HEK293 (cell line): ENCODE data around the gene OR2A12.
"Not testable (repeated sequence)": the region's sequence is repeated elsewhere in the genome, so short reads cannot be mapped to it uniquely, and the experiment has no call there.

Experiments
- CTCF ChIA-PET: fragments of 350-600 bp; formaldehyde crosslinking; extraction: SDS; loops from one replicate; lab custom pipeline; 2021; ENCODE audit warnings: antibody characterized with exemption; lab: Yijun Ruan, JAX
- POLR2A ChIA-PET: fragments of 300-600 bp; formaldehyde crosslinking; extraction: SDS; loops from one replicate; lab custom pipeline; 2020; ENCODE audit warnings: antibody characterized with exemption, inconsistent platforms; lab: Yijun Ruan, JAX
- H3K27ac ChIP-seq: fragments of 200-500 bp; sonication (Bioruptor generic); 2 replicates; pipeline ENCODE4 v1.5.1; 2014; ENCODE audit warnings: low read depth, low read length, control low read depth, inconsistent platforms; ENCODE audit errors: extremely low read depth
- H3K36me3 ChIP-seq, 2 experiments: fragments of 200-500 bp in 1 of 2; sonication (Bioruptor generic) in 1 of 2; 1 replicate in 1 of 2; 2 replicates in 1 of 2; pipeline ENCODE4 v1.5.1; 2014 to 2017; ENCODE audit warnings: inconsistent platforms in 2 of 2, low read length in 2 of 2; ENCODE audit not compliant: control insufficient read depth in 2 of 2, insufficient read depth in 1 of 2
- H3K4me1 ChIP-seq: fragments of 200-500 bp; sonication (Bioruptor generic); 2 replicates; pipeline ENCODE4 v1.5.1; 2014; ENCODE audit warnings: mild to moderate bottlenecking, low read length, inconsistent platforms; ENCODE audit not compliant: control insufficient read depth, insufficient read depth
- H3K4me3 ChIP-seq: 2 replicates; pipeline ENCODE4 v1.5.1; 2011; ENCODE audit warnings: low read depth, mild to moderate bottlenecking, control low read depth, low read length, moderate library complexity
- H3K9me3 ChIP-seq: fragments of 200-500 bp; sonication (Bioruptor generic); 2 replicates; pipeline ENCODE4 v1.5.1; 2014; ENCODE audit warnings: low read depth, low read length, inconsistent platforms; ENCODE audit not compliant: control insufficient read depth, insufficient read depth
- CTCF ChIP-seq: fragments of 450-650 bp; formaldehyde crosslinking; IDR thresholded peaks from 2 replicates; pipeline ENCODE4 v1.5.1; 2016; ENCODE audit warnings: missing biosample characterization, missing genetic modification characterization
- GLIS1 ChIP-seq: fragments of 450-650 bp; formaldehyde crosslinking; IDR thresholded peaks from 2 replicates; pipeline ENCODE4 v1.5.1; 2016; ENCODE audit warnings: missing biosample characterization, missing genetic modification characterization
- PBX3 ChIP-seq: sonication (generic); formaldehyde crosslinking; IDR thresholded peaks from 2 replicates; pipeline ENCODE4 v1.8.1; 2022; ENCODE audit warnings: mild to moderate bottlenecking, moderate library complexity, missing genetic modification reagents
- SCRT1 ChIP-seq: fragments of 450-650 bp; formaldehyde crosslinking; IDR thresholded peaks from 2 replicates; pipeline ENCODE4 v1.5.1; 2016; ENCODE audit warnings: missing biosample characterization, missing genetic modification characterization, borderline replicate concordance
- SCRT2 ChIP-seq: fragments of 450-650 bp; formaldehyde crosslinking; IDR thresholded peaks from 2 replicates; pipeline ENCODE4 v1.5.1; 2016; ENCODE audit warnings: missing biosample characterization, missing genetic modification characterization
- SP3 ChIP-seq: fragments of 450-650 bp; formaldehyde crosslinking; IDR thresholded peaks from 2 replicates; pipeline ENCODE4 v1.5.1; 2016; ENCODE audit warnings: missing biosample characterization, missing genetic modification characterization
- ZEB2 ChIP-seq: fragments of 450-650 bp; formaldehyde crosslinking; IDR thresholded peaks from 2 replicates; pipeline ENCODE4 v1.5.1; 2016; ENCODE audit warnings: missing biosample characterization, missing genetic modification characterization
- ZNF10 ChIP-seq: fragments of 450-650 bp; formaldehyde crosslinking; IDR thresholded peaks from 2 replicates; pipeline ENCODE4 v1.5.1; 2017; ENCODE audit warnings: missing biosample characterization, missing genetic modification characterization
- ZNF148 ChIP-seq: fragments of 450-650 bp; formaldehyde crosslinking; IDR thresholded peaks from 2 replicates; pipeline ENCODE4 v1.5.0; 2017; ENCODE audit warnings: missing biosample characterization, missing genetic modification characterization, borderline replicate concordance
- ZNF18 ChIP-seq: fragments of 450-650 bp; formaldehyde crosslinking; IDR thresholded peaks from 2 replicates; pipeline ENCODE4 v1.5.1; 2016; ENCODE audit warnings: missing biosample characterization, missing genetic modification characterization
- ZNF223 ChIP-seq: fragments of 450-650 bp; formaldehyde crosslinking; IDR thresholded peaks from 2 replicates; pipeline ENCODE4 v1.5.1; 2016; ENCODE audit warnings: missing biosample characterization, missing genetic modification characterization
- ZNF26 ChIP-seq: fragments of 450-650 bp; formaldehyde crosslinking; IDR thresholded peaks from 2 replicates; pipeline ENCODE4 v1.5.1; 2016; ENCODE audit warnings: missing biosample characterization, missing genetic modification characterization
- ZNF341 ChIP-seq: fragments of 450-650 bp; formaldehyde crosslinking; IDR thresholded peaks from 2 replicates; pipeline ENCODE4; 2016; ENCODE audit warnings: low read depth, missing biosample characterization, missing genetic modification characterization
- ZNF585B ChIP-seq: fragments of 450-650 bp; formaldehyde crosslinking; IDR thresholded peaks from 2 replicates; pipeline ENCODE4 v1.5.1; 2016; ENCODE audit warnings: missing biosample characterization, missing genetic modification characterization
- ZNF654 ChIP-seq: fragments of 450-650 bp; formaldehyde crosslinking; IDR thresholded peaks from 2 replicates; pipeline ENCODE4 v1.5.1; 2016; ENCODE audit warnings: low read depth, missing biosample characterization, missing genetic modification characterization
- ZNF791 ChIP-seq: fragments of 450-650 bp; formaldehyde crosslinking; IDR thresholded peaks from 2 replicates; pipeline ENCODE4 v1.5.1; 2016; ENCODE audit warnings: missing biosample characterization, missing genetic modification characterization

Gene OR2A12

GRCh38 chr7:144127714-144128334, 41.7 kb downstream of the OR2A12 start:
- TF ChIP-seq ZEB2 (tag by site-specific recombination) (no peak), GLIS1 (tag by site-specific recombination) (no peak), ZNF10 (peak; percentile 99), ZNF223 (tag by site-specific recombination) (no peak), ZNF341 (tag by site-specific recombination) (peak; percentile 43; the same call in 1 of the 2 replicates), SCRT1 (tag by site-specific recombination) (0 out of 2 replicates have a peak, but pooled peaks have one; percentile 20), SP3 (tag by site-specific recombination) (peak; percentile 18; the same call in 1 of the 2 replicates), ZNF791 (tag by site-specific recombination) (no peak), ZNF654 (tag by site-specific recombination) (peak; percentile 87), ZNF18 (no peak), ZNF148 (tag by site-specific recombination) (no peak), CTCF (0 out of 2 replicates have a peak, but pooled peaks have one; percentile 21), SCRT2 (tag by site-specific recombination) (peak; percentile 76), PBX3 (CRISPR knock-in tag) (no peak), ZNF585B (tag by site-specific recombination) (no peak), ZNF26 (tag by site-specific recombination) (no peak)
- no peak overlapping the region for H3K27ac ChIP-seq
- POLR2A ChIA-PET: no interaction called here
- CTCF ChIA-PET: interaction anchor here (0.5 to 1.7 kb wide), 27 partner anchors 8 to 838 kb away, joined by 3 to 15 read pairs (median 4); partner anchors contain the start of gene OR2A2
- H3K36me3 ChIP-seq: no peaks in the 10 kb centered on the region
- no peaks in the 10 kb centered on the region for H3K4me1 ChIP-seq
- no peaks in the 10 kb centered on the region for H3K9me3 ChIP-seq
- no peak overlapping the region for H3K4me3 ChIP-seq

- POLR2A ChIA-PET: interaction anchor here (0.6 kb wide), 1 partner anchor 109 kb away, joined by 5 read pairs; no protein-coding TSS in a partner anchor
- H3K36me3 ChIP-seq, H3K27ac ChIP-seq, H3K9me3 ChIP-seq, H3K4me3 ChIP-seq, H3K4me1 ChIP-seq, CTCF ChIA-PET: not testable (repeated sequence)
Observed at GRCh38 chr7:144129601-144130000, 43.5 kb downstream of the OR2A12 start.
